Suprapubic skin (tissue), 4 donors: ENCODE measurements around the gene IMMT. TPM values are rescaled to one million over a fixed set of nuclear protein-coding genes. Genes with fewer than 3 reads are reported as not detected.

ENCODE experiments used
- DNase-seq, 2 donors: peaks; one replicate each; pipeline ENCODE4 v3.0.0-alpha.2; 2019; ENCODE audit warnings: low spot score in 2 of 2
- H3K27ac ChIP-seq: fragments of 200-600 bp; sonication (generic); one replicate; pipeline ENCODE4 v1.5.1; 2019
- H3K27me3 ChIP-seq: fragments of 200-600 bp; sonication (generic); one replicate; pipeline ENCODE4 v1.5.1; 2019
- H3K36me3 ChIP-seq: fragments of 200-600 bp; sonication (generic); one replicate; pipeline ENCODE4 v1.5.1; 2019
- H3K4me1 ChIP-seq: fragments of 200-600 bp; sonication (generic); one replicate; pipeline ENCODE4 v1.5.1; 2019
- H3K4me3 ChIP-seq: fragments of 200-600 bp; sonication (generic); one replicate; pipeline ENCODE4 v1.5.1; 2019; ENCODE audit warnings: mild to moderate bottlenecking
- H3K9me3 ChIP-seq: fragments of 200-600 bp; sonication (generic); one replicate; pipeline ENCODE4 v1.5.1; 2019
- CTCF ChIP-seq, 2 donors: fragments of 200-600 bp in 1 of 2; fragments of 450-650 bp in 1 of 2; sonication (generic) in 1 of 2; IDR thresholded peaks; one replicate each; pipeline ENCODE4 v1.5.1; 2016 to 2019; ENCODE audit warnings: antibody characterized with exemption in 2 of 2, mild to moderate bottlenecking in 1 of 2, moderate library complexity in 1 of 2
- EP300 ChIP-seq: sonication (generic); formaldehyde crosslinking; IDR thresholded peaks from one replicate; pipeline ENCODE4 v1.6.1; 2017; ENCODE audit warnings: antibody characterized with exemption
- POLR2A ChIP-seq, 2 donors: fragments of 450-650 bp; IDR thresholded peaks; one replicate each; pipeline ENCODE4 v1.6.1; 2017; ENCODE audit warnings: antibody characterized with exemption in 2 of 2, mild to moderate bottlenecking in 2 of 2, moderate library complexity in 2 of 2
- POLR2AphosphoS5 ChIP-seq, 3 donors: sonication (generic); formaldehyde crosslinking; IDR thresholded peaks; one replicate each; pipeline ENCODE4 v1.6.1; 2017; ENCODE audit warnings: antibody characterized with exemption in 3 of 3
- WGBS: methylation state at CpG from one replicate; pipeline ENCODE4 v1.1.5; 2018; 5-methylcytosine and 5-hydroxymethylcytosine counted together
- total RNA-seq, 4 donors: library from RNA; depleted of rRNA; stranded (reverse); fragments of >200 nt; gene quantifications; one replicate each; pipeline ENCODE4 v1.1.0, GENCODE V29; 2016

IMMT gene
- total RNA-seq, 4 donors from 2014 or later: 39.5 to 73.2 (median 46.7) TPM

GRCh38 chr2:86150502-86150901, 44.8 kb downstream of the IMMT start:
- peaks cover 75% of the 10 kb centered on the region for H3K36me3 ChIP-seq
- WGBS: 97% methylated on average over 2 of the region's 2 CpGs

GRCh38 chr2:86147793-86148192, 47.5 kb downstream of the IMMT start:
- peaks cover 86% of the 10 kb centered on the region for H3K36me3 ChIP-seq
- no peaks in the 10 kb centered on the region for H3K9me3 ChIP-seq
- WGBS: 95% methylated on average over 2 of the region's 2 CpGs

More at GRCh38 chr2:86150502-86150901, 44.8 kb downstream of the IMMT start:
- H3K4me1 ChIP-seq: no peaks in the 10 kb centered on the region
- no peak overlapping the region for H3K4me3 ChIP-seq
- no peak for DNase-seq
- H3K9me3 ChIP-seq: no peaks in the 10 kb centered on the region
- TF ChIP-seq POLR2AphosphoS5 (IDR thresholded peaks at IDR 0.05) (no peak), EP300 (no peak), POLR2A (IDR thresholded peaks at IDR 0.05) (no peak), CTCF (IDR thresholded peaks at IDR 0.05) (no peak)
- no peaks in the 10 kb centered on the region for H3K27me3 ChIP-seq
- H3K27ac ChIP-seq: no peak overlapping the region

GRCh38 chr2:86143926-86144685, 51.2 kb downstream of the IMMT start:
- no peaks in the 10 kb centered on the region for H3K4me1 ChIP-seq
- no peak for DNase-seq
- TF ChIP-seq POLR2AphosphoS5 (IDR thresholded peaks at IDR 0.05): no peak
- no peak for TF ChIP-seq POLR2A (IDR thresholded peaks at IDR 0.05)
- TF ChIP-seq CTCF (IDR thresholded peaks at IDR 0.05): no peak
- no peak for TF ChIP-seq EP300
- no peaks in the 10 kb centered on the region for H3K27me3 ChIP-seq
- no peak overlapping the region for H3K4me3 ChIP-seq
- WGBS: 90% methylated on average over 14 of the region's 14 CpGs
- peaks cover 93% of the 10 kb centered on the region for H3K36me3 ChIP-seq
- H3K27ac ChIP-seq: no peak overlapping the region
- H3K9me3 ChIP-seq: no peaks in the 10 kb centered on the region

More at GRCh38 chr2:86147793-86148192, 47.5 kb downstream of the IMMT start:
- Histone ChIP-seq H3K27ac (no peak overlapping the region), H3K27me3 (no peaks in the 10 kb centered on the region), H3K4me3 (no peak overlapping the region), H3K4me1 (no peaks in the 10 kb centered on the region)
- TF ChIP-seq POLR2AphosphoS5 (IDR thresholded peaks at IDR 0.05) (no peak), POLR2A (IDR thresholded peaks at IDR 0.05) (no peak), EP300 (no peak), CTCF (IDR thresholded peaks at IDR 0.05) (no peak)
- no peak for DNase-seq

GRCh38 chr2:86143307-86143706, 52.0 kb downstream of the IMMT start:
- Histone ChIP-seq H3K9me3 (no peaks in the 10 kb centered on the region), H3K27ac (no peak overlapping the region), H3K27me3 (no peaks in the 10 kb centered on the region), H3K36me3 (peaks cover 93% of the 10 kb centered on the region), H3K4me1 (no peaks in the 10 kb centered on the region), H3K4me3 (no peak overlapping the region)
- TF ChIP-seq POLR2AphosphoS5 (IDR thresholded peaks at IDR 0.05) (no peak), POLR2A (IDR thresholded peaks at IDR 0.05) (no peak), EP300 (no peak), CTCF (IDR thresholded peaks at IDR 0.05) (no peak)
- WGBS: 84% methylated on average over 6 of the region's 6 CpGs
- DNase-seq: no peak

GRCh38 chr2:86142436-86143257, 52.6 kb downstream of the IMMT start:
- H3K36me3 ChIP-seq: peaks cover 93% of the 10 kb centered on the region
- H3K9me3 ChIP-seq: no peaks in the 10 kb centered on the region
- H3K4me1 ChIP-seq: no peaks in the 10 kb centered on the region
- no peak for DNase-seq
- TF ChIP-seq POLR2A (IDR thresholded peaks at IDR 0.05) (no peak), CTCF (IDR thresholded peaks at IDR 0.05) (no peak), POLR2AphosphoS5 (IDR thresholded peaks at IDR 0.05) (no peak), EP300 (no peak)
- 59% methylated on average over 3 of the region's 3 CpGs for WGBS
- H3K27me3 ChIP-seq: no peaks in the 10 kb centered on the region
- no peak overlapping the region for H3K27ac ChIP-seq
- H3K4me3 ChIP-seq: no peak overlapping the region
